Measurements from ENCODE around the gene SMYD3. TPM values are rescaled to one million over a fixed set of nuclear protein-coding genes. Genes with fewer than 3 reads are reported as not detected.

Gene SMYD3
- total RNA-seq, 3 donors from 2014 or later, result 16.8 to 28.8 (median 19.5) TPM

DNA sequence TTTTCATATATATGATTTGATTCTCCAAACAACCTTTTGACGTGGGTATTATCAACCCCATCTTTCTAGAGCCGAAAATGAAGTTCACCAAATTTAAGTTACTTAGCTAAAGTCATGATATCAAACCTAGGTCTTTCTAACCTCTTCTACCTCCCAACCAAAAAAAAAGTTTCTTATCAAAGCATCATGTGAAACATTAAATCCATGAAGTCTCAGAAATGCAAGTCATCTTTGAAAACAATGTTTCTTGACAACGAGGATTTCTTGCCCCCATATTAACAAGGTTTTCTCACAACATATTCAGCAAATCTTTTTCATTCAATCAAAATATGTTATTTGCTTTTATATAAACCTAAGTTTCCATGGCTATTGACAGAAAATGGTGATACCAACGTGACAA, 306.3 kb downstream of the SMYD3 start:
- Histone ChIP-seq H3K9me3 (no peaks in the 10 kb centered on the region), H3K27me3 (no peaks in the 10 kb centered on the region), H3K4me1 (no peaks in the 10 kb centered on the region), H3K36me3 (no peaks in the 10 kb centered on the region), H3K27ac (no peak overlapping the region), H3K4me3 (no peak overlapping the region)
- no peak for TF ChIP-seq POLR2AphosphoS5 (IDR thresholded peaks at IDR 0.05)
- no peak for TF ChIP-seq POLR2A (IDR thresholded peaks at IDR 0.05)
- TF ChIP-seq, protein P1, sequence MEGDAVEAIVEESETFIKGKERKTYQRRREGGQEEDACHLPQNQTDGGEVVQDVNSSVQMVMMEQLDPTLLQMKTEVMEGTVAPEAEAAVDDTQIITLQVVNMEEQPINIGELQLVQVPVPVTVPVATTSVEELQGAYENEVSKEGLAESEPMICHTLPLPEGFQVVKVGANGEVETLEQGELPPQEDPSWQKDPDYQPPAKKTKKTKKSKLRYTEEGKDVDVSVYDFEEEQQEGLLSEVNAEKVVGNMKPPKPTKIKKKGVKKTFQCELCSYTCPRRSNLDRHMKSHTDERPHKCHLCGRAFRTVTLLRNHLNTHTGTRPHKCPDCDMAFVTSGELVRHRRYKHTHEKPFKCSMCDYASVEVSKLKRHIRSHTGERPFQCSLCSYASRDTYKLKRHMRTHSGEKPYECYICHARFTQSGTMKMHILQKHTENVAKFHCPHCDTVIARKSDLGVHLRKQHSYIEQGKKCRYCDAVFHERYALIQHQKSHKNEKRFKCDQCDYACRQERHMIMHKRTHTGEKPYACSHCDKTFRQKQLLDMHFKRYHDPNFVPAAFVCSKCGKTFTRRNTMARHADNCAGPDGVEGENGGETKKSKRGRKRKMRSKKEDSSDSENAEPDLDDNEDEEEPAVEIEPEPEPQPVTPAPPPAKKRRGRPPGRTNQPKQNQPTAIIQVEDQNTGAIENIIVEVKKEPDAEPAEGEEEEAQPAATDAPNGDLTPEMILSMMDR (IDR thresholded peaks at IDR 0.05), result no peak
- DNase-seq (ENCODE audit: low spot score in 2 of 2), result no peak
- intact Hi-C loops (cut with DNase I; ENCODE audit: low total_unique reads), result no loop called here

DNA sequence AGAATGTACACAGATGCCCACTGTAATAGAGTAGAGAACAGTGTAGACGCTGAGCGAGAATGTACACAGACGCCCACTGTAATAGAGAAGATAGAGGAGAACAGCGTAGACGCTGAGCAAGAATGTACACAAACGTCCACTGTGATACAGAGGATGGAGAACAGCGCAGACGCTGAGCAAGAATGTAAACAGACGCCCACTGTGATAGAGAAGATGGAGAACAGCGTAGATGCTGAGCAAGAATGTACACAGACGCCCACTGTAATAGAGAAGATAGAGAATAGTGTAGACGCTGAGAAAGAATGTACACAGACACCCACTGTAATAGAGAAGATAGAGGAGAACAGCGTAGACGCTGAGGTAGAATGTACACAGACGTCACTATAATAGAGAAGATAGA, 306.9 kb downstream of the SMYD3 start:
- DNase-seq (ENCODE audit: low spot score in 2 of 2), result no peak
- Histone ChIP-seq H3K36me3 (no peaks in the 10 kb centered on the region), H3K4me3 (no peak overlapping the region), H3K9me3 (no peaks in the 10 kb centered on the region), H3K27ac (no peak overlapping the region), H3K27me3 (no peaks in the 10 kb centered on the region), H3K4me1 (no peaks in the 10 kb centered on the region)
- TF ChIP-seq, protein P1 (IDR thresholded peaks at IDR 0.05), result no peak
- TF ChIP-seq POLR2AphosphoS5 (IDR thresholded peaks at IDR 0.05) (no peak), POLR2A (IDR thresholded peaks at IDR 0.05) (no peak)
- intact Hi-C loops (cut with DNase I; ENCODE audit: low total_unique reads), result no loop called here

DNA sequence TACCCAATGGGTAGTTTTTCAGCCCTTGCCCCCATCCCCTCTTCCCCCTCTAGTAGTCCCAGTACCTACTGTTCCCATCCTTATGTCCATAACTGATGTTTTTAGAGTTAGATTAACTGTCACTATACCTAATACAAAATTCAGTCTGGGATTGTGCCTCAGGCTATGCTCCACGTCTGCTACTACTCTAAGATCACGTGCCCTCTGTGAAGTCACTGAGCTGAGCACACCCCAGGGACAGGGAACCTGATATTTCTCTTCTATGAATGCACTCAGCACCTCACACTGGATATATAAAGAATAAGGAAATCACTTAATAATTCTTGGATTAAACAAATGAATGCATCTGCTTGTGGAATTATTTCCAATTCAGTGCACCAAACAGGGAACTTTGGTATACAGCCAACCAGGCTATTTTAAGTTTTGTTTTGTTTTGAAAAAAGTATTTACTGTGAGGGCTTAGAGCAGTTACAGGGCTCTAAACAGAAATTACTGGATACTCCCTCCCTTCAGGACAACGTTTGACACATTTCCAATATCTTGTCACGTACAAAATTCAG, 307.9 kb downstream of the SMYD3 start:
- Histone ChIP-seq H3K36me3 (no peaks in the 10 kb centered on the region), H3K4me1 (no peaks in the 10 kb centered on the region), H3K27ac (no peak overlapping the region), H3K9me3 (no peaks in the 10 kb centered on the region), H3K4me3 (no peak overlapping the region), H3K27me3 (no peaks in the 10 kb centered on the region)
- no peak for DNase-seq (ENCODE audit: low spot score in 2 of 2)
- intact Hi-C loops (cut with DNase I; ENCODE audit: low total_unique reads), result no loop called here
- no peak for TF ChIP-seq POLR2AphosphoS5 (IDR thresholded peaks at IDR 0.05)
- TF ChIP-seq POLR2A (IDR thresholded peaks at IDR 0.05), result no peak

DNA sequence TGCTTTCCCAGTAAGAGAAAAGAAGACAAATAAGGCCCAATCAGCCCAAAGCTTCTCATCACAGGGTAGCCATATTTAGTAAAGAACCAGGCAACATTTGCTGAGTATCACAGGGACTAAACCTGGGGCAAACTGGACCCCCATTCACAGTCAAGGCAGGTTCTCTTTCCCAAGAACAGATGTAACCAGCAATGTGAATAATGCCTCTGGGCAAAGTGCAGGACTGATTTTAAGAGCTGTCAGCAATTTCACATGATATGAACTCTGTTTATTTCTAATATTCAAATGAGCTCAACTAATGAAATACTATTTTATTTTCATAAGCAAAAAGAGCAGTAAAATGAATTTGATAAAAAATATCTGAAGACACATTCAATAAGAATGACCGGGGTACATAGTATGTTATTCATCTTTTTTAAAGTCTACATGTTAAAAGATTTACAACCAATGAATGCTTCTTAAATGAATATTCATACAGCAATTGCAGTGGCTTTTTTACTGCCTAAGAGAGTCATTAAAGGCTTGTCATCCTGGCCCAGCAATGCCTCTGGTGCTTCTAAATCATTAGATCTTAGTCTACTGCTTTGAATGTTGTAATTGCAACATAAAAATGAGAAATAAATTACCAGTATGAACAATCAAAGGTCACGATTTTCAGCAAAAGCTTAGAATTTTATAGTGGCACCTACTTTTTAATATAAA, 308.8 kb downstream of the SMYD3 start:
- no peaks in the 10 kb centered on the region for H3K27me3 ChIP-seq
- H3K27ac ChIP-seq, result no peak overlapping the region
- H3K4me3 ChIP-seq, result no peak overlapping the region
- H3K36me3 ChIP-seq, result no peaks in the 10 kb centered on the region
- no peak for DNase-seq (ENCODE audit: low spot score in 2 of 2)
- H3K9me3 ChIP-seq, result no peaks in the 10 kb centered on the region
- H3K4me1 ChIP-seq, result no peaks in the 10 kb centered on the region
- intact Hi-C loops (cut with DNase I; ENCODE audit: low total_unique reads), result no loop called here
- no peak for TF ChIP-seq POLR2A (IDR thresholded peaks at IDR 0.05)
- TF ChIP-seq, protein P1 (IDR thresholded peaks at IDR 0.05), result no peak
- no peak for TF ChIP-seq POLR2AphosphoS5 (IDR thresholded peaks at IDR 0.05)

DNA sequence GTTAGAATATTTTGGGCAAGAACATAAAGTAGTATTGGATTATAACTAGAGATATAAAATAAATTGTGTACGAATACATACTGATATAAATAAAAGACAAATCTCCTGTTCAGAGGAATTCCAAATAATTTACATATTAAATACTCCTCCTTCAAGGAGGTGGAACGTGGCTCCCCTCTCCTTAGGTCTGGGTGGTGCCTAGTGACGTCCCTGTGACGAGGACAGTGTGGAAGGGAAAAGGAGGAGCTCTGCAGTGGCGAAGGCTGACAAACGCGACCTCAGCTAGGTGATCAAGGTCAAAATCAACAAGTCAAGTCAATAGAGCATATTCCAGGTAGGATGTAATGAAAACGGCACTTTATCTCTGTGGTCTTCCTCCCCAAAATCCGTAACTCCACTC, 310.0 kb downstream of the SMYD3 start:
- intact Hi-C loops (cut with DNase I; ENCODE audit: low total_unique reads), result no loop called here

More for the DNA sequence above, 310.0 kb downstream of the SMYD3 start:
- H3K27me3 ChIP-seq, result no peaks in the 10 kb centered on the region
- H3K36me3 ChIP-seq, result no peaks in the 10 kb centered on the region
- no peaks in the 10 kb centered on the region for H3K9me3 ChIP-seq
- no peak overlapping the region for H3K27ac ChIP-seq
- H3K4me3 ChIP-seq, result no peak overlapping the region
- no peak for DNase-seq (ENCODE audit: low spot score in 2 of 2)
- no peaks in the 10 kb centered on the region for H3K4me1 ChIP-seq
- TF ChIP-seq, protein P1 (IDR thresholded peaks at IDR 0.05), result no peak
- TF ChIP-seq POLR2AphosphoS5 (IDR thresholded peaks at IDR 0.05) (no peak), POLR2A (IDR thresholded peaks at IDR 0.05) (no peak)
